Right ventricle myocardium superior (tissue), 1 donor: ENCODE results near the gene ZACN. TPM values are rescaled to one million over a fixed set of nuclear protein-coding genes. Genes with fewer than 3 reads are reported as not detected.
"Not testable (repeated sequence)": the region's sequence is repeated elsewhere in the genome, so short reads cannot be mapped to it uniquely, and the experiment has no call there.

Experiments used
- ATAC-seq: fragments of 200-7000 bp; cut with Tn5 transposase; one replicate; pipeline ENCODE4 v1.9.1; 2020; ENCODE audit warnings: mild to moderate bottlenecking; ENCODE audit not compliant: poor library complexity
- DNase-seq: peaks from one replicate; pipeline ENCODE4 v3.0.0-alpha.2; 2020
- intact Hi-C: fragments of 100-400 bp; cut with DNase I; formaldehyde crosslinking; loops from one replicate; pipeline ENCODE4 v1.11.2; 2022
- long read RNA-seq: library from polyadenylated mRNA; unstranded; transcript quantifications from one replicate; pipeline ENCODE4 v2.0.0, GENCODE V29; 2021
- total RNA-seq: library from RNA; stranded (reverse); fragmentation: NEBNext Ultra II Directional; extraction: Animal tissue kit (Norgen Biotek cat#: 25700); gene quantifications from one replicate; pipeline ENCODE4 v1.2.1, GENCODE V29; 2021
- donor health status: DM: no; HTN: yes; CAD: no; lungs with severe emphysema.

The ZACN gene
- not detected for total RNA-seq
- long read RNA-seq: 0 reads

DNA sequence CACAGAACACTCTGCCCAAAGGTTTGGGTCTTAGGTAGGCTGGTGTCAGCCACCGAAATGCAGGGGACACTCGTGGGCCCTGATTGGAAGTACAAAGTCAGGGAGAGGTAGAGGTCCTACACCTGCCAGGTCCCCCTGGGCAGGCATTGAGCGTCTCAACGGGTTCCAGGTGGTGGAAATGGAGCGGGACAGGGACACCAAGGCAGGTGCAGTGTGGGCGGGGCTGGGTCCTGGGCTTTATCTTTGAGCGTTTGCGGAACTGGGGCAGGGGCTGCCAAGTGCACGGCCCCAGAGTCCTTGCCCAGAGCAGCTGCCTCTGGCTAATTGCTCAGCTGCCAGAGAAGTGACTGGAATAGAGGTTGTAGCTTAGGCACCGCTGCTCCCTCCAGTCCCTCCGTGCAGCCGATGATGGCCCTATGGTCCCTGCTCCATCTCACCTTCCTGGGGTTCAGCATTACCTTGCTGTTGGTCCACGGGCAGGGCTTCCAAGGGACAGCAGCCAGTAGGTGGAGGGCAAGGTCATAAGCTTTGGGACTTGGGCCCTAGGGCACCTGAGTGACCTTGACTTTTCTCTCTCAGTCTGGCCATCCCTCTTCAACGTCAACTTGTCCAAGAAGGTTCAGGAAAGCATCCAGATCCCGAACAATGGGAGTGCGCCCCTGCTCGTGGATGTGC is at the start of gene ZACN:
TSS of gene ZACN (plus strand) at position 323 of the 675 bp plus-strand sequence. CDS start at position 406, 83 bp downstream.
- DNase-seq (no peak), ATAC-seq (no peak)
- intact Hi-C loops: no loop called here

DNA sequence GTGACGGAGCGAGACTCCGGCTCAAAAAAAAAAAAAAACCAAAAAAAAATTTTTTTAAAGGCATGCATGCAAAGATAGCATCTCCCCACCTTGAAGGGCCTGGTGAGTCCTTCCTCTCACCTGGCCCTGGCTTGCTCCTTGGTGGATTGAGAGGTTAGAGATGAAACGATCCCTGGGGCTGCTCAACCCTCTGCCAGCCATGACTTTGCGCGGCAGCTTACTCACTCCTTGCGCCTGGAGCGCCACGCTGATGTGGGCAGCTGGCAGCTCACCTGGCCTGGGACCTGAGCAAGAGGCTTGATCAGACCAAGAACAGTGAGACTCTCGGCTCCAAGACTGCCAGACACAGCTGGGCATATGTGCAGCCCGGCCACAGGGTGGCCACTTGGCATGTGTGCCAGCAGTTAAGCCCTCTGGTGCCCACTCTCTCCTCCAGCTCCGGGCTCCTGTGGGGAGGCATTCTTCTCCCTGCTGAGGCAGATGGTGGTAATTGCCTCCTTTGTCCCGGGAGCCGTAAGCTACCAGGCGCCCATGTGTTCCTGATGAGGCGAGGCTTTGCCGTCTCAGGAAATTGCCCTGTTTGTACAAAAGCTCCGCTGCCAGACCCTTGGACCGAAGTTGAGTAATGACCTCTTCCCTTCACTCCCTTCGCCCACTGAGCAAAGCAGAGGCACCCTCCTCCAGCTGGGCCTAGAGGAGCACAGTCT is 46.8 kb upstream of the ZACN start:
- no peak for DNase-seq
- ATAC-seq: no peak
- intact Hi-C loops: no loop called here

DNA sequence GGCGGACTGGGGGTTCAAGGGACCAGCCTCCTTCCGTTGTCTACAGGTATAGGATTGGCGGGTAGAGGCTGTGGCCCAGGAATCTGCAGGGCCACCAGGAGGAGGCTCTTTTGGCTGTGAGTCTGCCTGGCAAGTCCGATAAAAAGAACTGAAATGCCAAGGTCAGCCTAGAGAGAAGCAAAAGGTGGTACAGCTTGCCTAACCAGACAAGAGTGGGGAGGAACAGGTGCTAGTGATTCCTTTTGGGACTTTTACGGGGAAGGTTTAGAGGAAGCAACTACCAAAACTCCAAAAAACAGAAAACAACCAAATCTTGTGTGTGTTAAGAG is 46.2 kb upstream of the ZACN start:
- intact Hi-C loops: no loop called here
- DNase-seq: no peak
- no peak for ATAC-seq

DNA sequence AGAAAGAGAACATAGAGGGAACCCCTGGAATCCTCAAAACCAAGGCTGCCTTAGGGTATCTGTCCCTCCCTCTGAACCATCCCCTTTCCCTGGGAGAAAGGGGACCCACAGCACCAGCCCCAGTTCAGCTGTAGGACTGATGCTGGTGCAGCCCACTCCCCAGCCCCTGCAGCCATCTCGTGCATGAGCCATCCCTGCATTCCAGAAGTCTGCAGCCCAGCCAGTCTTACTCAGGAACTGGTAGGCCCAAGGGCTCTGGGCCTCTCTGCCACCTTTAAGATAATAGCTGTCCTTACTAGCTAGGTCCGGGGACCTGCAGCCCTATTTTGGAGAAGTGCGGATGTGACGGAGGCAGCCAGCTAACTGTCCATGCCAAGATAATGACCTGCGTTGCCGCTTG is 45.8 kb upstream of the ZACN start:
- no peak for DNase-seq
- no peak for ATAC-seq
- intact Hi-C loops: no loop called here

DNA sequence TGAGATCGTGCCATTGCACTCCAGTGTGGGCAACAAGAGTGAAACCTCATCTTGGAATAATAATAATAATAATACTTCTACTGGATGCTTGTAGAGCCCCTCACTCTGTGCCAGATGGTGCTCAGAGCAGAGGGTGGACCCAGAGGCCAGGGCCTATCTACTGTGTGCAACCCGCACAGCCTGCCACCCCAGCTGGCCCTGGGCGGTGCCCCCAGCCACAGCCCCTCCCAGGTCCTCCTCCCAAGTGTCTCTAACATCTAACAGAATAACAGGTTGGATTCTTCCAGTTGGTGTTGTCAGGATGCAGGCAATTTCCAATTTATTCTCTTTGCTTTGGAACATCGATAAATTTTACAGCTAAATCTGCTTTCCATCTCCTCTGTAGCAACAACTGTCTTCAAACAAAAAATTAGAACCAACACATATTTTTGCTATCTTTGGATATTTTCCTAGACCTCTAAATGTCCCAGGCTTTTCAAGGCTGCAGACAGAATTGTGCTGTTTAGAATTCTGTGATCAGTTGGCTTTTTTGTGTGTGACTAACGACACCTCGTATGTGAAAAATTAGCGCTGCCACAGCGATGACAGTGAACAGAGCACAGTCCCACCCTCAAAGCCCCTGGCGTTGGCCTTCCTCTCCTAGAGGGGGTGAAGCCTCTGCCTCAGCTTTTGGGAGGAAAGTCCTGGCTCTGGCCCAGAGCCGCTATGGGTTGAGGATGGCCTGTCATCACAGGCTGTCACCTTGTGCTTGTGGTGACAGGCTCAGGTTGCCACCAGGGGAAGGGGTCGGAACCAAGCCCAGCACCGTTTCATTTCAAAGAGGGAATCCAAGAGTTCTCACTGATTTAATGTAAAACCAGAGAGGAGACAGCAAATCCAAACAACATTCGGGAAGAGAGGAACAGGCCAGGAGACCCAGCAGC is 44.3 kb upstream of the ZACN start:
- intact Hi-C loops: no loop called here
- no peak for DNase-seq
- ATAC-seq: no peak

DNA sequence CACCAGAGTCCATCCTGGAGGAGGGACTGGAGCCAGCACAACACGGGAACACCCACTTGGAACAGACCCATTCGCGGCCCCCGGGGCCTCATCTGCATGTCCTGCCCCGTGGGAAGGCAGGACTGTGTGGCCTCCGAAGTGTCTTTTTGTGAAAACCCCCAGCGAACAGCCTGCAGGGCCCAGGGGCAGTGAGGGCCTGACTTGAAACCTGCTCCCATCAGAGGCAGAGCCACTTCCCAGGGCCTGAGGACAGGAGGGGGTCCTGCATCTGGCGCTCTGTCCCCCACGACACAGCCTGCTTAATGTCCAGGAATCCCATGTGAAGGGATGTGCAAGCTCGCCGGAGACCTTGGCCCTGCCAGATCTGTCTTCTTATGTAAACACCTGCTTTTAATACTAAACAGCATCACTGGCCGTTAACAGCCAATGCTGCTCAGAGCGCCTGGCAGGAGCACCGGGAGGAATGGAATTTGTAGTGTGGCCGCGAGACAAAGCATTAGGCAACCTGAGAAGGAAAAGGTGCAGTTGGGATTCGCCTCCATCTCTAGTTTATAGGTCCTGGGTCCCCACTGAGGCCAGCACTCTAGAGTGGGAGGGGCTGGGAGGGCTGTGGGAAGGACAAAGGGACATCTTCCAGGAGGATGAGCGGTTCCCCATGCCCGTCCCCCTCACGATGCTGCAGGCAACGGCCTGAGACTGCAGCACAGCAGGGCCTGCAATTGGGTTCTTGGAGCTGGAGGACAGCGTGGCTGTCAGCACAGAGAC is 42.3 kb upstream of the ZACN start:
- peak; percentile 50 for DNase-seq
- ATAC-seq: peak; percentile 21
- intact Hi-C loops: no loop called here

DNA sequence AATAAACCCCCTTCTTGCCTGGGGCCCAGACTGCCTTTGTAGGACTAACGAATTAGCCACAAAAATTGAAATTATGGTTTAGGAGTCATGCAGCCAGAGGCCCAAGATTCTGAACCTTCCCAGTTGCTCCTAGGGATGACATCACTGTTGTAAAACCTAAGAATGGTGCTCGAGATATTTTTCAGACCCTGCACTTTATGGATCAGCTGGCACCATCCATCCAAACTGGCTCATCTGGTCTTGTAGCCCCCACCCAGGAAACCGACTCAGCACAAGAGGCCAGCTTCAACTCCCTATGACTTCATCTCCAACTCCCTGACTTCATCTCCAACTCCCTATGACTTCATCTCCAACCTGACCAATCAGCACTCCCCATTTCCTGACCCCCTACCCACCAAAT is 40.9 kb upstream of the ZACN start:
- intact Hi-C loops: no loop called here
- no peak for DNase-seq
- no peak for ATAC-seq

DNA sequence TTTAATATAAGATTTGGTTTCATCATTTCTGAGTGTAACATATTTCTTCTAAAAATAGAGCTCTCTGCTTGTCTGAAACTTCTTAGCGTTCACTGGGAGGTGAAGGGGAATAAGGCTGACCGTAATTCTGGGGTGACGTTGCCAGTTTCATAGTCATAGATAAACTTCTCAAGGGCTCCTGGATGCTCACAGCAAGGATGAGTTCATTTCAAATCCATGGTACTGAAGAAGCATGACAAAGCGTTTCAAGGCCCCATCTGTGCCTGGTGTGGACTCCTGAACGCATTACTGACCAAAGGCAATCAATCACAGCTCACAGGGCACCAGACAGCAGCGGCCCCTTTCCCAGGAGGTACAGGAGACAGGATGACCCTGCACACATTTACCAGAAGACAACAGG is 39.9 kb upstream of the ZACN start:
- no peak for DNase-seq
- intact Hi-C loops: no loop called here
- ATAC-seq: no peak

DNA sequence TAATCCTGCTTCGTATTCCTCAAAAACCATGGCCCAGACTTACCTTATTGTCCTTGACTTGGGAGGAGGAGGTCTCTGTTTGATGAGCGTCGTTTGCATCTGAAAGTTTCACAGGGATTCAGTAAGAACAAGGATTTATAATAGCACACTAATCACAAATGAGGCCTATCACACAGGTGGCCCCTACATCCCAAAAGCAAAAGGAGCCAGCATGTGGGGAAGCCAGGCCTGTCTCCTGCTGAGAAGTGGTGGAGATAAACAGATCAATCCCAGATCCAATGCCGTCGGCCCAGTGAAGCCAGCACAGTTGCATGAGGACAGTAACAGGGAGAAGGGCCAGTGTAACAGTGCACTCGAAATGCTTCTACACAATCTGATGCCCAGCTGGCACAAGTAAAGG is 38.6 kb upstream of the ZACN start:
- intact Hi-C loops: no loop called here
- ATAC-seq (no peak), DNase-seq (no peak)

DNA sequence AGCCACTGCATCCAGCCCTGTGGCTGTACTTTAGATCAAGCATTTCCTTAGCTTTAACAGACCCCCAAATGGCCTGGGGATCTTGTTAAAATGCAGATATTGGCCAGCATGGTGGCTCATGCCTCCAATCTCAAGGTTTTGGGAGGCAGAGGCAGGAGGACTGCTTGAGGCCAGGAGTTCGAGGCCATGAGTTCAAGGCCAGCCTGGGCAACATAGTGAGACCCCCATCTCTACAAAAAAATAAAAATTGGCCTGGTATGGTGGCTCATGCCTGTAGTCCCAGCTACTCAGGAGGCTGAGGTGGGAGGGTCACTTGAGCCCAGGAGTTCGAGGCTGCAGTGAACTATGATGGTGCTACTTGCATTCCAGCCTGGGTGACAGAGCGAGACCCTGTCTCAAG is 36.1 kb upstream of the ZACN start:
- ATAC-seq, DNase-seq, intact Hi-C loops: not testable (repeated sequence)

DNA sequence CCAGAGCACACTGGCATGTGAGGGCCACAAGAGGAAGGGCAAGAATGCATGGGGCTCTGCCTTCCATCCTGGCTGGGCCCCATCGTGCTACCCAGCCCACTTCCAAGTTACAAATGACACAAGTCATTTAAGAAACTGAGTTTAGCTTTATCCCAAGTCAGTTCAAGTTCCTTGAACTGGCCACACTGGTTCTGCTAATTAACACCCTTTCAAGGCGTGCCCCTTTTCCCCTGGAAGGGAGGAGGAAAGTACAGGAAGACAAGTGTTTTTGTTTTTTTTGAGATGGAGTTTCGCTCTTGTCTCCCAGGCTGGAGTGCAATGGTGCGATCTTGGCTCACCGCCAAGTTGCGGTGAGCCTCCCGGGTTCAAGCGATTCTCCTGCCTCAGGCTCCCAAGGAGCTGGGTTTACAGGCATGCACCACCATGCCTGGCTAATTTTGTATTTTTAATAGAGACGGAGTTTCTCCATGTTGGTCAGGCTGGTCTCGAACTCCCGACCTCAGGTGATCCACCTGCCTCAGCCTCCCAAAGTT is 34.4 kb upstream of the ZACN start:
- ATAC-seq, DNase-seq, intact Hi-C loops: not testable (repeated sequence)

DNA sequence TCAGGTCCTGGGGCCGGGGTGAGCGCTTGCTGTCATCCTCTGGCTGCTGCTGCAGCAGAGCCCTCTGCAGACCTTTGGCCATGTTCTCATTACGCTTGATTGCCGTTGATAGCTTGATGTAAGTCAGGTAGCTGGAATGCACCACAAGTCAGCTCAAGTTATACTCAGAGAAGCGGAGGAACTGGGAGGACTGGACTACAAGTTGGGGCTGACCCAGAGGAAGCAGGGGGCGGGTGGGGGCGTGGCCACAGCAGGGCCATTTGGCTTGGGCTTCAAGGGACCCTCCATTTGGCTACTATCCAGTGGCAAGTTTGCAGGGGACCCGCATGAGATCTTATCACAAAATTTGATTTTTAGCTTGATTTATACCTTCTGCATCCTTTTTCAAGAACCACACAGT is 32.9 kb upstream of the ZACN start:
- DNase-seq: no peak
- no peak for ATAC-seq
- intact Hi-C loops: no loop called here

DNA sequence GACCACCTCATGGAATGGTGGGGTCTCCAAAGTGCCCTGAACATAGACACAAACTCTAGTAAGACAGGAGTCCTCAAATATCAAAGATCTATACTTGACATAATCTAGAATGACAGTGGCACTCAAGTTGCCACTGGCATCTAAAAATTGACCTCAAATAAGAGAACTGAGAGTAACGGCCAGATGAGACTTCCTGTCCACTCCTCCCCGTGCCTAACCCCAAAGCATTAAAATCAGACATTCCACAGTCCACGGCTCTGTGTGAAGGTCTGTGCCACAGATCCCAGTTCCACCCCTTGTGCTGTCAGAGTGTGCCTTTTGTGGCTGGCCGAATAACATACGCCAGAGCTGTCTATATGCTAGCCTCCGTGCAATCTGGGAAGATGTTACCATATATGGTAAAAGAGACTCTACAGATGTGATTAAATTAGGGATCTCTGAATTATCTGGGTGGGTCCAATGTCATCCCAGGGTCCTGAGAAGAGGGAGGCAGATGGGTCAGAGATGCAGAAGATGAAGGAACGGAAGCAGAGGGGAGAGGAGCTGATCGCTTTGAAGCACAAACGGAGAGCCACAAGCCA is 30.9 kb upstream of the ZACN start:
- ATAC-seq (no peak), DNase-seq (no peak)
- intact Hi-C loops: no loop called here

DNA sequence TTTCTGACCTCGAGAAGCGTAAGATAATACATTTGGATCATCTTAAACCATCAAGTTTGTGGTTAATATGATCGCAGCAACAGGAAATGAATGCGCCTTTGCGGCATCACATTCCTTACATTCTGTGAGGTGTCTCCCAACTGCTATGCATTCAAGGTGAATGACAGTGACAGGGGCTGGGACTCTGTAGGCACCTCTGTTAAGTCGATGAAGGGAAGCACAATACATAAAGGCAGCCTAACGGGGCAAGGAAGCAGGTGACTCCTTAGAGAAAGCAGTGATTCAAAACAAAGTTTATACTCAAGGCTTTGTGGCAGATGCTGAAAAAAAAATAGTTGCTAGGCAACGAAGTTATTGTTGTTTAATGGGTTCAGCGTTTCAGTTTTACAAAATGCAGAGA is 30.3 kb upstream of the ZACN start:
- ATAC-seq: no peak
- no peak for DNase-seq
- intact Hi-C loops: no loop called here

DNA sequence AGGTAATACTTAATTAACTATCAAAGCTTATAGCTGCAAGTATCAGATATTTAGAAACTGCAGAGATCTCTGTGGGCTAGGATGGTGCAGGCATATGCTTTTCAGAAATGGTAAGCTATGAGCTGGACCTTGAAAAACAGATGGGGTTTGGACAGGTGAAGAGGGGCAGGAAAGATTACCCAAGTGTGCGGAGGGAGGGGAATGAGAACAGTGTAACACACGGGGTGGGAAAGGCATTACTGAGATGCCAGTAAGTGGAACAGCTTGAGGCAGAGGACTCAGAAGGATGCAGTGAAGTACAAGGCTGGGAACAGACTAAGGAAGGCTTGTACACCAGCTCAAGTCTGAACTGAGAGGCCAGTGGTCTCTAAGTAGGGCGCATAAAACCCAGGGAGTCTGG is 29.7 kb upstream of the ZACN start:
- ATAC-seq: no peak
- no peak for DNase-seq
- intact Hi-C loops: no loop called here

DNA sequence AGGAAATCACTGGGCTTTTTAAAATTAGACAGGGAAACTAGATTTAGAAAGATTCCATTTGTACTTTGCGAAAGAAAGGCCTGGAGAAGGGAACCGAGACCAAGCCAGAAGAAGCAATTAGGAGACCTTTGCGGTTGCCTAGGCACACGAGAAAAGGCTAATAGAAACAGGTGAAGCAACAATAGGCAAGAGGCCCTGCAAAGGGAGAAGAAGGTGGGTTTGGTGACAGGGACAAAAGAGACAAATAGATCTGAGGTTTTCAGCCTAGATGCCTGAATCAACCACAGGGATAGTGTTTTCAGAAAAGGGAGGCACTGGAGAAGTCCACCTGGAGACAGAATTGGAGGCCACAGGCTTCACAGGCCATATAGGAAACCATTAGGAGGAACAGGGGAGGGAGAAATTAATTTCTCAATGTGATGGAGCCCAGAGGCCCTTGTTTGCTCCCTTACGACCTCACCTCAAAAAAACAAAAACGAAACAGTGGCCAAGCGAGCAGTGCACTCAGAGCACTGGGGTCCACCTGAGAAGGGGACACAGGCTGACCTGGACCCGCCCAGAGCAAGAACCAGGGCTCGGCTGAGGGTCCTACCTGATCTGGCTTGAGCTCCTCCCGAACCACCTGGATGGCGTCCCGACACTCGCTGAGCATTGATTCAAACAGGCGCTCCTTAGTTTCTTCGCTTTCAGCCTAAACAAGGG is 29.0 kb upstream of the ZACN start:
- ATAC-seq: no peak
- no peak for DNase-seq
- intact Hi-C loops: no loop called here

DNA sequence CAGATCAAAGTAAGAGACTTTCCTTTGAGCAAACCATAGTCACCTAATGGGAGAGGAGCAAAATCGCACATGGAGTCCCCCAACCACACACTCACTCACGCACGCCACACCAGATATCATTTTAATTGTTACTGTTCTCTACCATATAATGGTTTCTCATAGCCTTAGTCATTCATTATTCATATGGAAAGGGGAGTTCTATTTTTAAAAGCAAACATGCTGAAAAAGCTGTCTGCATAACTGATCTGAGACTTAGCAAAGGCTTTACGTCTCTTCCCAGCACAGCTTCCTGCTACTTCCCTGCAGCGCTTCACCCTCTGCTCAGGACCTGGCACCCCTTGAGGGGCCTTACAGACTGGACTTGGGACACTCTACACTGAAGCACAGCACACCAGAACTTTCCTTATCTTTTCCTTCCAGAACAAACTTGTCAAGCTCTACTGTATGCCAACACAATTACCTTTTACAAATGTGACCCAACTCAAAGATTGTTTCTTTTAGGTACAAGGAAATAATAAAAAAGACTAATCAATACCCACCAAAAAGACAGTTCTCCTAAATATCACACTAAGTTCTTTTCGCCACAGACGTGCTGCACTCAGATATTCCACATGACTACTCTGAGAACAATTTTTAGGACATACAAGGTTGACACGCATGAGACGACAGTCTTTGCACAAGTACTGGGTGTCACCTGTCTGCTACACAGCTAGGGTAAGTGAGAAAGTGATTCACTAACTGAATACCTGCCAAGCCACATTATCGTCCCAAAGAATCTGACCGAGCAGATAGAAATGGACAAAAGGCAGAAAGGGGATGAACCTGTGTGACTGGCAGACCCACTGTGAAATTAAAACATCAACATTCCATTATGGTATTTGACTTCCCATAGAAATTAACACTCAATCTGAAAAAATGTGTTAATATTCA is 28.2 kb upstream of the ZACN start:
- no peak for ATAC-seq
- DNase-seq: no peak
- intact Hi-C loops: no loop called here
